GM19467 (cell line): ENCODE measurements around the gene CHP1.
A peak's percentile ranks its signal among the peaks of the same experiment; 100 is the strongest.
"Not testable (repeated sequence)": the region's sequence is repeated elsewhere in the genome, so short reads cannot be mapped to it uniquely, and the experiment has no call there.

Experiments
- ATAC-seq: cut with Tn5 transposase; IDR thresholded peaks from one replicate; pipeline ENCODE4 v1.9.1; 2021; ENCODE audit warnings: mild to moderate bottlenecking, moderate library complexity; ENCODE audit not compliant: unreplicated experiment

Gene CHP1

DNA sequence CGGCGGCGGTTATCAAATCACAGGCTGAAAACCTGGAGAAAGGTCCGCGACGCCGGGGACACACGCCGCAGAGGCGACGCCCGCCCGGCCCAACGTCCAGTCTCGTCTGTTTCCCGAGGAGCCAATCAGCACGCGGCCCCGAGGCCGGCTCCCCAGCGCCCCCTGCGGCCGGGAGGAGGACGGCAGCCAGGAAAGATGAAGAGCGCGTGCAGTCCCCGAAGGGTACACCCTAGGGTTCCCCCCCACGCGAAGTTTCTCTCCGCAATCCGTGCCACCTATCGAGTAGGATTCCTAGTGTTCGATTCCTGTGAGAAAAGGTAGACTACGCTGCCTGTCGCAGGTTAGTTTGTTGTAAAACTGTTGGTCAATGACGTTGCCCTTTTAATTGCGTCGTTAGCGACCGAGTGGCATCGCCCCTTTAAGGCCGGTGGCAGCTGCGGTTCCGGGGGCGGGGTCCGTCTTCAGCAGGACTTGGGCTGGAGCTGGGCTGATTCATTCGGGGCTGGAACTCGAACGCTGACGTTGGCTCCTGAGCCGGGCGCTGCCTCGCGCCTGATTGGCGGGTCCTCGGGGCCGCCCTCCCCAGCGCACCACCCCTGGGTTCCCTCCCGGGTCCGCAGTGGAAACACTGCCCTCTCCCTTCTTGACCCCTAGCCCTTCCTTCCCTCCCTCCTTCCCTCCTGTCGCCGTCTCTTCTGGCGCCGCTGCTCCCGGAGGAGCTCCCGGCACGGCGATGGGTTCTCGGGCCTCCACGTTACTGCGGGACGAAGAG lies at the start of gene CHP1, which contains the start of gene EXD1:
Gene CHP1, plus strand, starts transcription at position 619 of the 772 bp plus-strand sequence. Its CDS starts 115 bp downstream, at position 734.
Gene EXD1, minus strand, starts transcription at position 108 of the 772 bp plus-strand sequence. CDS start 4,182 bp downstream, outside the sequence.
- peak; percentile 88 for ATAC-seq

- ATAC-seq = no peak
These were observed 48.8 kb upstream of the CHP1 start for GRCh38 chr15:41182266-41182665.

GRCh38 chr15:41183581-41183980 lies 47.5 kb upstream of the CHP1 start:
- no peak for ATAC-seq

- no peak for ATAC-seq
These were observed 36.6 kb upstream of the CHP1 start for GRCh38 chr15:41194444-41194843.

GRCh38 chr15:41199470-41199869 lies 31.6 kb upstream of the CHP1 start:
- ATAC-seq = no peak

GRCh38 chr15:41203395-41203794 lies 27.7 kb upstream of the CHP1 start:
- ATAC-seq = no peak

DNA sequence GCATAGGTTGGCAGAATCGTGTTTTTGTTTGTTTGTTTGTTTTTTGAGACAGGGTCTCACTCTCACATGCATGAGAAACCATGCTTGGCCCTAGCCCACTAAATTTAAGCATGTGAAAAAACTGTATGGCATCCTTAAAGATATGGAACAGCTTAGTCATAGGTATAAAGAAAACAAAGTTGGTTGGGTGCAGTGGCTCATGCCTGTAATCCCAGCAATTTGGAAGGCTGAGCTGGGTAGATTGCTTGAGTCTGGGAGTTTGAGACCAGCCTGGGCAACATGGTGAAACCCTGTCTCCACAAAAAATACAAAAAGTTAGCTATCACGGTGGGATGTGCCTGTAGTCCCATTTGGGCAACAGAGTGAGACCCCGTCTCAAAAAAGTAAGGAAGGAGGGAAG lies 25.8 kb upstream of the CHP1 start:
- ATAC-seq = no peak

DNA sequence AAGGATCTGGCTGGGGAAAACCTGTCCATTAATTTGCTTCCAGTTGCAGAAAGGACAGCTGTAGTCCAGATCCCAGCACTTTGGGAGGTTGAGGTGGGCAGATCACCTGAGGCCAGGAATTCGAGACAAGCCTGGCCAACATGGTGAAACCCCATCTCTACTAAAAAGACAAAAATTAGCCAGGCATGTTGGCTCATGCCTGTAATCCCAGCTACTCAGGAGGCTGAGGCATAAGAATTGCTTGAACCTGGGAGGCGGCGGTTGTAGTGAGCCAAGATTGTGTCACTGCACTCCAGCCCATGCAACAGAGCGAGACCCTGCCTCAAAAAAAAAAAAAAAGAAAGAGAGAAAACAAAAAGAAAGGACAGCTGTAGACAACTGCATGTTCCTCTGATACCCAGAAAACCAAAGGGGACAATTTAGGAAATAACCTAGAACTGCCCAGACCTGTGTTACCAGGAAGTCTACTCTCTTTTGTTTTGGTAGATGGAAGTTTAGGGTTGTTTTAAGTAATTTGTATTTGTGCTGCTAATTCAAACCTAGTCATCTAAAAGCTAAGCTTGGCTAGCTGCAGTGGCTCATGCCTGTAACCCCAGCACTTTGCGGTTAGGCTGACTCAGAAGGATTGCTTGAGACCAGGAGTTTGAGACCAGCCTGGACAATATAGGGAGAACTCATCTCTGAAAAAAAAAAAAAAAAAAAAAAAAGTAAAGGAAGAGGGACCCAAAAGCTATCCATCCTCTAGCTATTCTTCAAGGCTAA lies 23.2 kb upstream of the CHP1 start:
- no peak for ATAC-seq

- ATAC-seq = no peak
These were observed 15.4 kb upstream of the CHP1 start for GRCh38 chr15:41215708-41216107.

- no peak for ATAC-seq
These were observed 12.2 kb upstream of the CHP1 start for GRCh38 chr15:41218851-41219250.

DNA sequence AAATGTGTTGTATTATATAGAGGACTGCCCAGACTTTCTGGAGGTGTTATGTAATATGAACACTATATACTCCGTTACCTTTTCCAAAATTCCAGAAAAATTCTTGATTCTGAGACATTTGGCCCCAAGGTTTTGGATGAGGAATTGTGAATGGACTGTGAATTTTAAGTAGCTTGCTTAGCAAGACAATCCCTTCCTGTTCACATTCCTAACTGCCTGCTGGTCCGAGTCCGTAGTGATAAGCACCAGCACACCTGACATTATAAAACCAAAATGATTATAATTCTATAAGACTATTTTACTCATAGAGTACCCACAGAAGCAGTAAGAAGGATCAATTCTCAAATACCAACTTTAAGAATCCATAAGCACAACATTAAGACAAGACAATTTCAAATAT lies 11.7 kb upstream of the CHP1 start:
- no peak for ATAC-seq

DNA sequence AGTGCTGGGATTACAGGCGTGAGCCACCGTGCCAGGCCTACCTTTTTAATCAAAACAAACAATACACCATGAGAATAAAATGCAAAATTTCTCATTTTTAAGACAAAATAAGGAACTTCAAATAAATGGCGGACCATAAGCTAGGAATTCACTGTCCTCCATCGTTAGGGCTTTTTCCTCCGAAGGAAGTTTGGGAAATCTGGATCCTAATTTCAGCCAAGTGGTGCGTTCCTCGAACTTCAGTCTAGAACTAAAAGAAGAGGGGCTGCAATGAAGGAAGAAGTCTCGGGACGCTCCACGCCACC lies 771 bp upstream of the CHP1 start:
- ATAC-seq = no peak

DNA sequence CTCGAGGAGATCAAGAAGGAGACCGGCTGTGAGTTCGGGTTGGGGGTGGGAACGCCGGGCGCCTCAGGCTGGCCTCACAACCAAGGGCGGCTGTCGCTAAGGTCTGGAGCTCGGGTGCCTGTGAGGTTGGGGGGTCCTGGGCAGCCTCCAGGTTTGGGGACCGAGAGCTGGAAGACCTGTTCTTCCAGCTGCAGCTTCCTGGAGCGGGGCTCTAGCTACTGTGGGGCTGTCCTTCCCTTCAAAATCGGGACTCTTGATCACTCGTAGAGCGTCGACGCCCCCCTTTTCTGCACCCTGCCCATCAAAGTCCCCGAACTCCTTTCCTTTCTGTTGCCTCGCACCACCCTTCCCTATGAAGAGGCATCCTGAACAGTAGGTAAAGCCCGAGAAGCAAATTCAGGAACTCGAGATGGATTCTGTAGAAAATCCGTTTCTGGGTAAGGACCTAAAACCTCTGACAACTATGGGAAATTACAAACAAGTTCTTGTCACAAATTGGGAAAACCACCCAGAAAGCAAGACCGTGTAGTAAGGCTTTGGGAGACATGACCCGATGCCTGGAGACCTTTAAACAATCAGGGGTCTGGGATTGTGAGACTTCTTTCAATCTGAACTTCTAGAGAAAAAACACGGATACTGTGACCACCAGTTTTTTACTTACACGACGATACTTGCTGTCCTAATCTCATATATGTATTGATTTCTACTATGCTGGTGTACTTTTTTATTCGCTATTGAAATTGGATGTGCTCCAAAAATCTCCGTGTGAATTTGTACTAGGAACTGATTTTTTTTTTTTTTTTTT lies 556 bp downstream of the CHP1 start:
- peak; percentile 29 for ATAC-seq

DNA sequence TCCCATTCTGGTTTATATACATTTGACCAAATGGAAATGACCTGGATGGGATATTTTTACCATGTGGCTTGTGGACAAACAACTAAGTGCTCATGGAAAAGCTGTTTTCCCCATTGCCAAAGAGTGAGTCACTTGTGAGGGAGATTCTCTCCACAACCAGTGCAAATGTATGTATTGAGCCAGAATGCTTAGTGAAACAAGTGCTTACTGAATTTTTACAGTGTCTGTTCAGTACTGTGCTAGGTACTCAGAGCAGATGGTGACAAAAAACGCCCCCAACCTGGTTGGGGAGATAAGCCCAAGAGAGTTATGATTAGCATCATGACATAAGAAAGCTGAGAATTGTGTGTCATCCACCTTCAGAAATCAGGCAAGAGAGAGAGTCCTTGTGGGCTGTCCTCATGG lies 2.3 kb downstream of the CHP1 start:
- ATAC-seq = no peak

DNA sequence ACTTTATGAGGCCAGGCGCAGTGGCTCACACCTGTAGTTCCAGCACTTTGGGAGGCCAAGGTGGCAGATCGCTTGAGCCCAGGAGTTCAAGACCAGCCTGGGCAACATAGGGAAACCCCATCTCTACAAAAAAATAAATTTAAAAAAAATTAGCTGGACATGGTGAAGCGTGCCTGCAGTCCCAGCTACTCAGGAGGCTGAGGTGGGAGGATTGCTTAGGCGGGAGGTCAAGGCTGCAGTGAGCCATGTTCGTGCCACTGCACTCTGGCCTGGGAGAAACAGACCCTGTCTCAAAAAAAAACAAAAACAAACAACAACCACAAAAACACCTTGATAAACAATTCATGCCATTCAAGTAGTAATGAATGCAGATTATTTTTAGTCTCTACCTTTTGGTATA lies 4.2 kb downstream of the CHP1 start:
- not testable (repeated sequence) for ATAC-seq

DNA sequence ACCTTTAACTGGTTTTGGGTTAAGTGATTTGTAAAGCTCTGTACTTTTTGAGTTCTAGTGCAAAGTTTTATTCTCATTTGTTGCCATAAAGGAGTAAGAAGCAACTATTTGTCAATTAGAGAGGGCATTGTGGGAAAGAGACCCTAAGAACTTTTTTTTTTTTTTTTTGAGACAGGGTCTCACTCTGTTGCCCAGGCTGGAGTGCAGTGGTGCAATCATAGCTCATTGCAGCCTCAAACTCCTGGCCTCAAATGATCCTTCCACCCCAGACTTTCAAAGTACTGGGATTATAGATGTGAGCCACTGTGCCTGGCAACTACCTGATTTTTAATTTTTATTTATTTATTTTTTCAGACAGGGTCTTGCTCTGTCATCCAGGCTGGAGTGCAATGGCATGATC lies 4.9 kb downstream of the CHP1 start:
- ATAC-seq = no peak

DNA sequence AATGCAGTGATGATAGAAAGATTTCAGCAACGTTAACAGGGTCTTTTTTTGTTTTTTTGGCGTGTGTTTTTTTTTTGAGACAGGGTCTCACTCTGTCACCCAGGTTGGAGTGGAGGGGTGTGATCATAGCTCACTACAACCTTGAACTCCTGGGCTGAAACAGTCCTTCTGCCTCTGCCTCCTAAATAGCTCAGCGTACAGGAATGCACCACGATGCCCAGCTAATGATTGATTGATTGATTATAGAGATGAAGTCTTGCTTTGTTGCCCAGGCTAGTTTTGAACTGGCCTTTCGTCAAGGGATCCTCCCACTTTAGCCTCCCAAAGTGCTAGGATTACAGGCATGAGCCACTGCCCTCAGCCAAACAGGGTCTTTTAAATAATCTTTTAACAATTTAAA lies 7.0 kb downstream of the CHP1 start:
- no peak for ATAC-seq

- ATAC-seq = no peak
These were observed 10.3 kb downstream of the CHP1 start for GRCh38 chr15:41241221-41241964.

GRCh38 chr15:41250745-41251144 lies 19.7 kb downstream of the CHP1 start:
- ATAC-seq = not testable (repeated sequence)

GRCh38 chr15:41251411-41251810 lies 20.3 kb downstream of the CHP1 start:
- ATAC-seq = no peak

DNA sequence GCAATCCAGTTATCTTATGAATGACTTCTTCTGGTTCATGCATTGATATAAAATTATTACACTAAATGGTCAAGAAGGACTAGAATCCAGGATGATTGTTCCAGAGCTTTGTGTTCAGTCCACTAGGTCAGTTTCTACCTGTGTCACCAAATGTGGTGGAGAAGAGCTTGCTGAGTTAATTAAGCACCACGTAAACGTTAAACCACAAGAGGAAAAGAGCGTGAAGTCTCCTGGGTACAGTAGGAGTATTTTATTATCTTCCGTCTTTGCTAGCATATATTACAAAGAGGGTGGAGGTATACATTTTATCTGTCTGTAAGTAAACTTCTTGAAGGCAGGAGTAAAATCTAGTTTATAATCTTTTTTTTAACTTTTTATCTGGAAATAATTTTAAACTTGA lies 23.5 kb downstream of the CHP1 start:
- ATAC-seq = no peak
